ENCODE results near the gene ZNF32.
"Not testable (repeated sequence)": the region's sequence is repeated elsewhere in the genome, so short reads cannot be mapped to it uniquely, and the experiment has no call there.

Gene ZNF32

DNA sequence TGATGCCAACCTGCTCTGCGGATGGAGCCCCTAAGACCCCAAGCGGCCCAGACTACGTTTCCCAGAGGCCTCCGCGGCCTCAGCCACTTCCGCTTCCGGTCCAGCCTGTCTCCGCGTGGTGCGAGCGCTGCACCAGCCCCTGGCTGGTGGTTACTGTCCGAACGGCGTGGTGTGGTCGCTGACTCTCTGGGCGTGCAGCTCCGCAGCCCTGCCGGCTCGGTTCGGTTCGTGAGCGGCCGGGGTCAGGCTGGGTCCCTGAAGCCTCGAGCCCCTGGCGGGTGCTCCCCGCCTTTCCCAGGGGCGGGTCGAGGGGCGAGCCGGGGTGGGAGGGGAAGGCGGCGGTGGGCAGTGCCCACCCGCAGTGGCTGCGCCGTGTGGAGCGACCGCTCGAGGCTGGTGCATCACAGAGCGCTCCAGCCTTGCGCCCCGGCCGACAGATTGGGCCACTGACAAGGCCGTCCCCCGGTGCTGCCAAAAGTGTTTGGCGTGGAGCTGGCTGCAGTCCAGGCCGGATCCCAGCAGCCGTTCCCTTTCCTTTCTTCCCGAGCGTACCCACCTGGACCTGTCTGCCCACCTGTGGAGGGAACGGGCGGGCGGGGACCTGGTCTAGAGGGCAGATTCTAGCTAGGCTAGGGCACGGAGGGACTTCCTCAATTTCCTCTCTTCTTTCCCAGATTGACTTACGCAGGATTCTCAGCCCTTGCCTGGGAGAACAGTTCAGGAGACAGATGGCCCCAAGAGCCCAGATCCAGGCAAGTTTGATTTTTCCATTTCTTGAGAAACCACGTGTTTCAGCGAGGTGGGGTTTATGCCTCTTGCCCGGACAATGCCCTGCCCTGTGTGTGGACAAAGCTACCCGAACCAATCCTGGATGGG, 42.1 kb downstream of the ZNF32 start, which contains the start of gene ZNF485:
TSS of gene ZNF485 (plus strand) at position 116 of the 876 bp plus-strand sequence. CDS start at position 729, 613 bp downstream.
- Mint-ChIP-seq H3K27ac (peak within 1 kb of the TSS; percentile 5 to 80), H3K4me1 (ENCODE audit: low read depth in 2 of 2) (peaks cover 14 to 19% of the 10 kb centered on the region in 2 donors), H3K9me3 (peaks cover 0 to 5% of the 10 kb centered on the region in 2 donors), H3K27me3 (no peaks in the 10 kb centered on the region), H3K4me3 (peak within 1 kb of the TSS; percentile 79 to 87), H3K36me3 (ENCODE audit: insufficient read depth) (peaks cover 18% of the 10 kb centered on the region)
- DNase-seq (peak; percentile 32 to 40 (median 40)), ATAC-seq (replicated peaks) (peak; percentile 93)

DNA sequence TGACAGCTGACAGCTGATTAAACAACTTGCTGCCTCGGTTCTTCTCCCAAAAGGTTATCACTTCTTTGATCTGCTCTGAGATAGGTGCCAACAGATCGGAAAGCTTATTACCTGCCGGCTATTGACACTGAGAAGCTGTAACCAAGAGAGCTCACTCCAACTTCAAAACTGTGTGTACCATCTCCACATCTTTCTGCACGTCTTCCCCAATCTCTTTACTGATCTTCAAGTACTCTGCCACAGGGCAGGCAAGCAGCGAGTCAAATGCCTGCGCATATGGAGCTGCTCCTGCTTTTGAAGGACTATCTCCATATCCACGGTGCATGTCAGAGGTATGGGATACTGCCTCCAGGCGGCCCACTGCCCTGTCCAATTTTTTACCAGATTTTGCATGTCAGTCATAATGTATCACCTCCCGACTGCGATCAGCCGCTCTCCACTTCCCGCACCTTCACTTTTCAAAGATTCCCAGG, 42.8 kb downstream of the ZNF32 start:
- ATAC-seq (replicated peaks): no peak
- Mint-ChIP-seq H3K4me3 (peak overlapping the region; percentile 79 to 87), H3K27me3 (no peaks in the 10 kb centered on the region), H3K36me3 (ENCODE audit: insufficient read depth) (peaks cover 18% of the 10 kb centered on the region), H3K9me3 (peaks cover 0 to 5% of the 10 kb centered on the region in 2 donors), H3K27ac (no peak overlapping the region), H3K4me1 (ENCODE audit: low read depth in 2 of 2) (peaks cover 14 to 19% of the 10 kb centered on the region in 2 donors)
- DNase-seq: no peak

DNA sequence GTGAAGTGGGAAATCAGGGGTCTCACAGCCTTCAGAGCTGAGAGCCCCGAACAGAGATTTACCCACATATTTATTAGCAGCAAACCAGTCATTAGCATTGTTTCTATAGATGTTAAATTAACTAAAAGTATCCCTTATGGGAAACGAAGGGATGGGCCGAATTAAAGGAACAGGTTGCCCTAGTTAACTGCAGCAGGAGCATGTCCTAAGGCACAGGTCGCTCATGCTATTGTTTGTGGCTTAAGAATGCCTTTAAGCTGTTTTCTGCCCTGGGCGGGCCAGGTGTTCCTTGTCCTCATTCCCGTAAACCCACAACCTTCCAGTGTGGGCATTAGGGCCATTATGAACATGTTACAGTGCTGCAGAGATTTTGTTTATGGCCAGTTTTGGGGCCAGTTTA, 47.1 kb downstream of the ZNF32 start:
- peaks cover 5 to 21% of the 10 kb centered on the region in 2 donors for H3K4me1 Mint-ChIP-seq (ENCODE audit: low read depth in 2 of 2)
- not testable (repeated sequence) for H3K4me3 Mint-ChIP-seq; H3K27me3 Mint-ChIP-seq; H3K9me3 Mint-ChIP-seq; H3K36me3 Mint-ChIP-seq (ENCODE audit: insufficient read depth); ATAC-seq (replicated peaks); H3K27ac Mint-ChIP-seq; DNase-seq

DNA sequence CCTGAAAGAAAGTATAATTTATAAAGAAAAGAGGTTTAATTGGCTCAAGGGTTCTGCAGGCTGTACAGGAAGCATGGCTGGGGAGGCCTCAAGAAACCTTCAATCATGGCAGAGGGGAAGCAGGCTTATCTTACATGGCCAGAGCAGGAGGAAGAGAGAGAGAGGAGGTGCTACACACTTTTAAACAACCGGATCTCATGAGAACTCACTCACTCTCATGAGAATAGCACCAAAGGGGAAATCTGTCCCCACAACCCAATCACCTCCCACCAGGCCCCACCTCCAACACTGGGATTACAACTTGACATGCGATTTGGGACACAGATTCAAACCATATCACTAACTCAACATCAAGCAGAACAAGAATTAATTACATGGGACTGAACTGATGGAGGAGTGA, 49.3 kb downstream of the ZNF32 start:
- Mint-ChIP-seq H3K27ac (no peak overlapping the region), H3K4me1 (ENCODE audit: low read depth in 2 of 2) (peaks cover 24 to 35% of the 10 kb centered on the region in 2 donors), H3K4me3 (no peak overlapping the region), H3K27me3 (no peaks in the 10 kb centered on the region), H3K36me3 (ENCODE audit: insufficient read depth) (peaks cover 5% of the 10 kb centered on the region), H3K9me3 (no peaks in the 10 kb centered on the region)
- ATAC-seq (replicated peaks): no peak
- no peak for DNase-seq

DNA sequence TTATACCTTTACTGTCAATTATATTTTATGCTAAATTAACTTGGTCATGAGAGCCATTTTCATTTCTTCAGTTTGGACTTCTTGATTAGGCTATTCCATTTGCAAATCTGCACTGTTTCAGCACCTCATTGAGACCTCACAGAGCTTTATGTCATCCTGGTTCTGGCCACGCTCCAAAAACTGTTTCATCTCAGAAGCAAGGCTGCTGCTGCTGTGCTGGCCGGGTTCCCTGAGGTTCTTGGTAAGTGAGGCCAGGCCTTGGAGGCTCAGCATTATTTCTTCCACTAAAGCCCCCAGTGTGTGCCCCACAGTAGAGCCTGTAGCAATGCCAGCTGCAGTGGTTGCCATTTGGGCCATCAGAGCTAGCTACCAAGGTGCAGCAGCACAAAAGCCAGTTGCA, 50.2 kb downstream of the ZNF32 start:
- peaks cover 24 to 40% of the 10 kb centered on the region in 2 donors for H3K4me1 Mint-ChIP-seq (ENCODE audit: low read depth in 2 of 2)
- no peak overlapping the region for H3K4me3 Mint-ChIP-seq
- DNase-seq (no peak), ATAC-seq (replicated peaks) (no peak)
- no peaks in the 10 kb centered on the region for H3K27me3 Mint-ChIP-seq
- no peak overlapping the region for H3K27ac Mint-ChIP-seq
- peaks cover 5% of the 10 kb centered on the region for H3K36me3 Mint-ChIP-seq (ENCODE audit: insufficient read depth)
- H3K9me3 Mint-ChIP-seq: no peaks in the 10 kb centered on the region

DNA sequence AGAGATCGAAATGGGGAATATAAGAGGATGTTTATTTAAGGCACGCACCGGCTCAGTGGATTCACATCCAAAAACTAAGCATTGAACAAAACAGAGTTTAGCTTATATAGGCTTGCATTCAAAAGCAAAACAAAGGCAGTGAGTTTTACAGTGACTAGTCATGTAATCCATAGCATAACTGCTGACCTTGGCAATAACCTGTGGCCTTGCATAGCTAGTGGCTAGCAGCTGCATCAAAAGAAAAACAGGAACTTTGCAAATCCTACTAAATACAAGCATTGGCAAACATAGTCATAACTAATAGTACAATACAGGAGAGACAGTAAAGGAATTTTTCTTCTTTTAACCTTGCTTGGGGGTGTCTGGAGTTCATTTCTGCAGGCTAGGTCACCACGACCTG, 52.1 kb downstream of the ZNF32 start:
- Mint-ChIP-seq H3K4me3 (peak overlapping the region; percentile 69 to 85), H3K27ac (peak overlapping the region; percentile 62 to 88), H3K36me3 (ENCODE audit: insufficient read depth) (peaks cover 5% of the 10 kb centered on the region), H3K27me3 (no peaks in the 10 kb centered on the region), H3K4me1 (ENCODE audit: low read depth in 2 of 2) (peaks cover 24 to 40% of the 10 kb centered on the region in 2 donors), H3K9me3 (peaks cover 0 to 3% of the 10 kb centered on the region in 2 donors)
- DNase-seq (no peak), ATAC-seq (replicated peaks) (no peak)

DNA sequence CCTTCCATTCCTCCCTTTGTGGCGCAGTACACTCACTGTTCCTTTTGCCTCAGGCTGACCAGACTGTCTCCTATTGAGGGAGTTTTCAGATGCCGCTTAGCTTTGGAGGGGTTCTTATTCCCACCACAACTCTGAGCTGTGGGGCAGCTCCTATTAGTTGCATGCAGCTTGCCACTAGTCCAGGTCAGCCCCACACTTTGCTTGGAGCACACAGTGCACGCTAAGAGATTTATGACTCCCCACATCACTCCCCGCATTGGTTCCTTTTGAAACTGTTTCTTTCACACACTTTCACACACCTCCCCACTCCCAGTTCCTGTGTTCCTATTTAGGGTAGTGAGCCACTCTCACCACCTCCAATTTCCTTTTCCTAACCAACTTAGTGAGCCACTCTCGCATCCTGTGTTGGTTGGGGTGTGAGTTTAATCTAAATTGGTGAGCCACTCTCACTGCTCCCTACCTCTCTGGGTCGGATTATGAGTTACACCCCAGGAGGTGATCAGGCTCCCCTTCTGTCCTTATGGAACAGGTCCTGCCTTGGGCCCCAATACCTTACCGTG, 52.9 kb downstream of the ZNF32 start:
- DNase-seq (peak in 1 of 3 experiments; percentile 17), ATAC-seq (replicated peaks) (peak; percentile 75)
- Mint-ChIP-seq H3K4me1 (ENCODE audit: low read depth in 2 of 2) (peaks cover 24 to 40% of the 10 kb centered on the region in 2 donors), H3K27me3 (no peaks in the 10 kb centered on the region), H3K4me3 (peak overlapping the region; percentile 69 to 85), H3K9me3 (peaks cover 0 to 3% of the 10 kb centered on the region in 2 donors), H3K36me3 (ENCODE audit: insufficient read depth) (peaks cover 5% of the 10 kb centered on the region), H3K27ac (peak overlapping the region; percentile 62 to 88)

DNA sequence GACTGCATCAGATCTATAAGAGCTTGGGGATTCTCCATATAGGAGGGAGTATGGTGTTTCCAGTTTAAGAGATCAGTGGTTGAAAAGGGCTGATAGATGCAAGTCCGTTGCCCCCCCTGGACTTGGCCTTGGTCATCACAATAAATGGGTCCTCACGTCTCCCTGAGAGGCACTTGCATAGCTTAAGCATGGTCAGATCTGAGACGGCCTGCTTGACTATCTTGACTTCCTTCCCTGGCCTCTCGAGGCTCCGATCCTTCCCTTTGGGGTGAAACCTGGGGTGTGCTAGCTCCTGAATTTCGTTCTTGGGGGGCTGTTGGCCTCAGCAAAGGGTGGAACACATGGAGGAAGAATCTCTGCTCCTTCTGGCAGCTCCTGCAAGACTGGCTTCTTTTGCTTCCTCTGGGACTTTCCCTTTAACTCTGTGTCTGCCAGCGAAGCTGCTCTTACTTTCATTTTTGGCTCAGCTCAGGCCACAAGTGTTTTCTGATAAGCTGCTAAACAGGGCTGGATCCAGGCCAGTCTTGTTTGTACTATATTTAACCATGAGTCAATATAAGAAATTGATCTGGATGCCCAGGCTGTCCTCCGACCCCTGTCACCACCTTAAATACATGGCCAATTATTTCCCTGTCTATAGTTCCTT, 53.6 kb downstream of the ZNF32 start:
- H3K27me3 Mint-ChIP-seq: peaks cover 2% of the 10 kb centered on the region in 2 donors
- H3K36me3 Mint-ChIP-seq (ENCODE audit: insufficient read depth): peaks cover 5% of the 10 kb centered on the region
- peak overlapping the region; percentile 62 to 88 for H3K27ac Mint-ChIP-seq
- peak overlapping the region; percentile 69 to 85 for H3K4me3 Mint-ChIP-seq
- H3K9me3 Mint-ChIP-seq: peaks cover 0 to 6% of the 10 kb centered on the region in 2 donors
- DNase-seq: peak in 2 of 3 experiments; percentile 14 to 20
- peak; percentile 78 for ATAC-seq (replicated peaks)
- peaks cover 24 to 40% of the 10 kb centered on the region in 2 donors for H3K4me1 Mint-ChIP-seq (ENCODE audit: low read depth in 2 of 2)
